Renal cortex interstitium (tissue), 11 donors: ENCODE results near the gene MRPL50. TPM values are rescaled to one million over a fixed set of nuclear protein-coding genes. Genes with fewer than 3 reads are reported as not detected.
A peak's percentile ranks its signal among the peaks of the same experiment; 100 is the strongest.
"Not testable (repeated sequence)": the region's sequence is repeated elsewhere in the genome, so short reads cannot be mapped to it uniquely, and the experiment has no call there.

ENCODE experiments used
- DNase-seq, 11 donors: peaks; one replicate each; pipeline ENCODE4 v3.0.0-alpha.2; 2013; ENCODE audit warnings: low read depth in 9 of 11, low spot score in 4 of 11; ENCODE audit errors: extremely low read depth in 1 of 11
- polyA plus RNA-seq, 3 donors: library from polyadenylated mRNA; unstranded; fragments of 120-200 nt; gene quantifications; one replicate each; pipeline ENCODE4 v1.2.1, GENCODE V29; 2013; ENCODE audit not compliant: insufficient read length in 3 of 3

The MRPL50 gene
- polyA plus RNA-seq, 3 donors = 23.2 to 28.8 (median 24.3) TPM

- DNase-seq = no peak
Observed at GRCh38 chr9:101388507-101388993, 9.9 kb downstream of the MRPL50 start.

- peak in 2 of 11 donors; percentile 18 to 22 for DNase-seq
Observed at GRCh38 chr9:101387871-101388506, 10.4 kb downstream of the MRPL50 start.

GRCh38 chr9:101384873-101385536, 13.4 kb downstream of the MRPL50 start, which contains the start of gene BAAT:
Gene BAAT (minus strand): TSS chr9:101385006. CDS start chr9:101371404, 13,602 bp downstream.
- not testable (repeated sequence) for DNase-seq

DNA sequence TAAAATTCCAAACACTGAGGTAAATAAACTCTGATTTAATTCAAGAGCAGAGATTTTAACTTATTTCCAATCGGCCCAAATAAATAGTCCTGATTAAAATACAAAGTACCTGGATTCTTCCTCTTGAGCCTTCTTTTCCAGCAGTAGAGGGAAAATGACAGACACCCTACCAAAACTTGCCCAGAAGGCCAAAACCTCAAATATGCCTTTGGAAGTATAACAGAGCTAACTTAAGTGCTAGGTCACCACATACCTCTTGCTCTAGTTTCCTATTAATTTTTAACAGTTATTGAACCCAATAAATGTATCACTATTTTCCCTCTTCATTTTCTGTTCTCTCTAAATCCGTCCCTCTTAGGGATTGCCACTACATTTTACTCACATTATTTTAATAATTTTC, 15.1 kb downstream of the MRPL50 start:
- DNase-seq = no peak

GRCh38 chr9:101381833-101382342, 16.5 kb downstream of the MRPL50 start:
- no peak for DNase-seq

DNA sequence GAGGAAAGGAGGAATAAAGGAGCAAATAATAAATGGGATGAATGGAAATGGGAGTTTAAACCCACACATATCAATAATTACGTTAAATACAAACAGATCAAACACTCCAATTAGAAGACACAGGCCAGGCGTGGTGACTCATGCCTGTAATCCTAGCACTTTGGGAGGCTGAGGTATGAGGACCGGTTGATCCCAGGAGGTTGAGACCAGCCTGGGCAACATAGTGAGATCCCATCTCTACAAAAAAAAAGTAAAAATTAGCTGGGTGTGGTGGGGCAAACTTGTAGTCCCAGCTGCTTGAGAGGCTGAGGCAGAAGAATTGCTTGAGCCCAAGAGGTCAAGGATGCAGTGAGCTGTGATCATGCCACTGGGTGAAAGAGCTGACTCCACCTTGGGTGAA, 17.3 kb downstream of the MRPL50 start:
- DNase-seq = no peak

- no peak for DNase-seq
Observed at GRCh38 chr9:101380295-101380694, 18.1 kb downstream of the MRPL50 start.

GRCh38 chr9:101376111-101376848, 22.1 kb downstream of the MRPL50 start:
- no peak for DNase-seq

DNA sequence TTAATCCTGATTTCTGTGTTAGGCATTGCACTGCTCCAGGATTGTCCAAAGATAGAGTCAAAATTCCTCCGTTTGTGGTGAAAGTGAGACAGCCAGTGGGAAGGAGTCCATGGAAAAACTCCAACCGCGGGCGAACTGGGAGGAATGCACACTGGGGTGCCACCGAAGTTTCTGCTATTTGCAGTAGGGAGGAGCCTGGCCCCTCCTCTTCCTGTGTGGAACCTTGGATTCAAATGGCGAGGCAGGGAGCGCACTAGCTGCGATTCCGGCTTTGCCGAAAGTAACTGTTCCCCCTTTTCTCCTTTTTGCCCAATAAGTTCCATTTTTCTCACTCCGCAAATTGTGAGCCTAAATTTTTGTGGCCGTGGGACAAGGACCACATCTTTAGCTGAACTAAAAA, 22.9 kb downstream of the MRPL50 start:
- DNase-seq = no peak

DNA sequence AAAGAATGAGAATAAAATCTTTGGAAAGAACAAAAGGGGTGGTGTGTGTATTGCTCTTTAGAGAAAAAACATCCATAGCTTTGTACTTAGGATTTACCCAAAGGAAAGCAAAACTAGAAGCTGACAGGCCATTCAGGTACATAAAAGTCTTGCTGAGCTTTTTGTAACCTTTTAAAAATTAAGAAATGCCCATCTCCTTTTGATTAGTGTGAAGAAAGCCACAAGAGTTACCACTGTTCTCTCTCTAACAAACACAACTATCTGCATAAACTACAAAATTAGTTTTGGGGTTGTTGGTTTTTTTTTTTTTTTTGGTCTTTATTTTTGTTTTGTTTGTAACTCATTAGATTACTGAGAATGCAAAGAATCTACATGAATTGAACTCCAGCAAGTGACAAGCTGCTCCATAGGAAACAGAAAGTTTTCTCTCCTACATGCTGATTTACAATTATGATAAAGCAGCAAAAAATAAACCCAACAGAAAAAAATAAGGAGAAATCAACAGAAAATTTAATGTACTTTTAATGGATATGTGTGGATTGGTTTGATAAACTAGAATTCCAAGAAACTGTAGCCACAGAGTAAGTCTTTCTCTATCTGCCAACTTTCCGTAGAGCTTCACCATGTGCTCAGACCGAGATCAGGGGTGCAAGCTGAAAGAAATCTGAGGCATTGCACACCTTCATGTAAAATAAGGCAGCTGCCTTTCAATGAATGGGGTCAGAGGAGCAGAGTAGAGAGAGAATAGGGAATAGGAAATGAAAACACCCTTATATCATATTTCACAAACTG, 25.9 kb downstream of the MRPL50 start:
- no peak for DNase-seq

DNA sequence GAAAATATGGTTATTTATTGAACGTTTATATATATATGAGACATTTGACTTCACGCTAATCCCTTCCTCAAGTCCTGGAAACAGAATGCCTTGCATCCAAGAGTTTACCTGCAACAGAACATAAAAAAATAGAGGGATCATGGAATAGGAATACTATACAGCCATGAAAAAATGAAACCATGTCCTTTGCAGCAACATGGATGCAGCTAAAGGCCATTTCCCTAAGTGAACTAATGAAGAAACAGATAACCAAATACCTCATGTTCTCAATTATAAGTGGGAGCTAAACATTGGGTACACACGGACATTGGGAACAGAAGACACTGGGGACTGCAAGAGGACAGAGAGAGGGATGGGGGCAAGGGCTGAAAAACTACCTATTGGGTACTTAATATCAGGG, 26.6 kb downstream of the MRPL50 start:
- no peak for DNase-seq

DNA sequence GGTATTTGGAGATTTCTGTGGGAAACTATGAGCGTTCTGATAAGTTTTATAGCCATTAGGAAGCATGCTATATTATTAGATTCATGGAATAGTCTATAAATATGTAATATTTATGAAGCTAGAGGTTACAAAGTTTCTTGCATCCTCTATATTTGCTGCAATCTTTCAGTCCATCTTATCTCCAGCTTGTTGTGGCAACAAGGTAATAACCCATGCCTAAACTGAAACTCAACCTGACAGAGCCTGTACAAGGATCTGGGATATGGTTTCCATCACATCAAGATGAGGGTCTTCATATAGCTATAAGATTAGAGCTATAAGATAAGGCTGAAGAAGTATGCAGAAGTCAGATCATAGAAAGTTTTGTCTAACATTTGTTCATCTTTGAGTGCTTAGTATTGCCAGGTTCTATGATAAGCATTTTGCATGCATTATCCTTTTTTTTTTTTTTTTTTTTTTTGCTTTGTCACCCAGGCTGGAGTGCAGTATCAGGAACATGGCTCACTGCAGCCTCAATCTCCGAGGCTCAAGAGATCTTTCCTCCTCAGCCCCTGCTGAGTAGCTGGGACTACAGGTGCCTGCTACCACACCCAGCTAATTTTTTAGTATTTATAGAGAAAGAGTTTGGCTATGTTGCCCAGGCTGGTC, 28.4 kb downstream of the MRPL50 start:
- no peak for DNase-seq

DNA sequence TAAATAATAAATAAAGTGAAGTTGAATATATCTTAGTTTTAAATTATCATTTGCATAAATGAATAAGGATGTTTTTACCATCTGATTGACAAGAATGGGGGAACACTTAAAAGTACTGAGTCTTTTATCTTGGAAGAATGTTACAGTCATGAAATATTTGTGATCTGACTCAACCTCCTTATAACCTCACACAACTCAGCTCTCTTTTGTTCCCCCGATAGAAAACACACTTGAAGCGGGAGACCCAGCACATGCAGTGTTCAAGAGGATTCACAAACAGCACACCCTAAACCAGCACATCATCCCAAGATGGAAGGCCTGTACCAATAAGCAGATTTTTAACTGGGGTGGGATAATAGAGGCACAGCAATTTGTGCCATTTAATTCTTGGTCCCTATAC, 29.1 kb downstream of the MRPL50 start:
- no peak for DNase-seq

DNA sequence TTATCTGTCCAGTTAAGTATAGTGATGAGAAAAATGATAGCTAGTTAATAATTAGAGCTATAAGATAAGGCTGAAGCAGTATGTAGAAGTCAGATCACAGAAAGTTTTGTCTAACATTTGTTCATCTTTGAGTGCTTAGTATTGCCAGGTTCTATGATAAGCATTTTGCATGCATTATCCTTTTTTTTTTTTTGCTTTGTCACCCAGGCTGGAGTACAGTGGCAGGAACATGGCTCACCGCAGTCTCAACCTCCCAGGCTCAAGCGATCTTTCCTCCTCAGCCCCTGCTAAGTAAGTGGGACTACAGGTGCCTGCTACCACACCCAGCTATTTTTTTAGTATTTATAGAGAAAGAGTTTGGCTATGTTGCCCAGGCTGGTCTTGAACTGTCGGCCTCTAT, 31.1 kb downstream of the MRPL50 start:
- no peak for DNase-seq

GRCh38 chr9:101366038-101366756, 32.2 kb downstream of the MRPL50 start:
- DNase-seq = no peak

- DNase-seq = no peak
Observed at GRCh38 chr9:101365181-101365580, 33.2 kb downstream of the MRPL50 start.

DNA sequence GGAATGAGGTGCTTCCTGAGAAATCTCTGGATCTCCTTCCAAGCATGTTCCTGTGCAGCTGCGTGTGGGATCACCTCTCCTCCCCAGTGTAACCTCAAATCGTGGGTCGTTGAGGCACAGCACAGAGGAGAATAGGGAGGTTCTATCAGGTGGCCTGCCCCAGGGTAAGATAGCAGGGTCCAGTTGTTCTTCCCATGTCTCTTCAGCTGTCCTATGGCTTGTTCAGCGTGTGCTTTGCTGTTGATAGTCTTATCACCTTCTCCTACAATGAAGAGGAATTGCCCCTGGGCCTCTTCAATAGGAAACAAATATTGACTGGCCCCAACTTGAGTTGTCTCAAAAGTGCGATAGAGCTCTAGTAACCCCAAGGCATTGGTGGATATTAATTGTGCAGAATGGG, 36.0 kb downstream of the MRPL50 start:
- DNase-seq = no peak

GRCh38 chr9:101360647-101361046, 37.8 kb downstream of the MRPL50 start:
- no peak for DNase-seq
